GM12891 (cell line): Measurements from ENCODE around the gene RRAGD.

Experiments
- DNase-seq: peaks from one replicate; pipeline ENCODE4 v3.0.0; 2011; ENCODE audit warnings: low spot score; ENCODE audit not compliant: insufficient read length
- FAIRE-seq: peaks from 2 replicates; lab custom pipeline; 2011; peaks lifted over from hg19 to GRCh38; lab: Jason Lieb, UNC
- PAX5 ChIP-seq: IDR thresholded peaks from 2 replicates; pipeline ENCODE4 v1.6.1; 2011; ENCODE audit warnings: low read length, moderate library complexity, mild to moderate bottlenecking; ENCODE audit not compliant: insufficient read depth, severe bottlenecking
- POLR2A ChIP-seq: IDR thresholded peaks from 2 replicates; pipeline ENCODE4 v1.6.1; 2011; ENCODE audit warnings: low read depth, low read length, control low read depth
- POLR2AphosphoS5 ChIP-seq: IDR thresholded peaks from 2 replicates; pipeline ENCODE4 v1.6.1; 2011; ENCODE audit warnings: low read depth, low read length, control low read depth
- POU2F2 ChIP-seq: IDR thresholded peaks from 2 replicates; pipeline ENCODE4 v1.6.1; 2011; ENCODE audit warnings: low read depth, mild to moderate bottlenecking, control low read depth, low read length, moderate library complexity
- SPI1 ChIP-seq: IDR thresholded peaks from 2 replicates; pipeline ENCODE4 v1.6.1; 2011; ENCODE audit warnings: low read depth, low read length, control low read depth
- TAF1 ChIP-seq: IDR thresholded peaks from 2 replicates; pipeline ENCODE4 v1.6.1; 2011; ENCODE audit warnings: low read depth, low read length, control low read depth

RRAGD gene

GRCh38 chr6:89438248-89438647, 26.2 kb upstream of the RRAGD start:
- no peak for TF ChIP-seq POLR2AphosphoS5
- no peak for TF ChIP-seq SPI1
- no peak for TF ChIP-seq POLR2A
- no peak for TF ChIP-seq PAX5
- no peak for TF ChIP-seq TAF1
- DNase-seq (no peak), FAIRE-seq (no peak)

DNA sequence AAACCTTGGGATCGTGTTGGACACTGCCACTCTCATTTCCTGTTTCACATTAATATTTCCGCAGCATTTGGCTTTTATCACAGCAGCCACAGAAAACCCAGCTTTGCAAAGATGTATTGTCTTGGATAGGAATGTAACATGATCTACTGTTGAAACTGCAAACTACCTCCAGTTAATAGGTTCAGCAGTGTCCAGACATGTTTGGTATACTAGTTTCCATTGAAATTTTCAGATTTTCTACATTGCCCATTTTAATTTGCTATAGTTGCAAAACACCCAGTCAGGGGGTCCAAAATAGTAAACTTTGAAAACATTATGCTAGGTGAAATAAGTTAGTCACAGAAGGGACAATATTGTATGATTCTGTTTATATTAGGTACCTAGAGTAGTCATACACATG, 24.2 kb upstream of the RRAGD start:
- DNase-seq (no peak), FAIRE-seq (no peak)
- no peak for TF ChIP-seq SPI1
- TF ChIP-seq POLR2AphosphoS5, result no peak
- no peak for TF ChIP-seq POLR2A
- TF ChIP-seq POU2F2, result no peak
- no peak for TF ChIP-seq PAX5
- no peak for TF ChIP-seq TAF1

DNA sequence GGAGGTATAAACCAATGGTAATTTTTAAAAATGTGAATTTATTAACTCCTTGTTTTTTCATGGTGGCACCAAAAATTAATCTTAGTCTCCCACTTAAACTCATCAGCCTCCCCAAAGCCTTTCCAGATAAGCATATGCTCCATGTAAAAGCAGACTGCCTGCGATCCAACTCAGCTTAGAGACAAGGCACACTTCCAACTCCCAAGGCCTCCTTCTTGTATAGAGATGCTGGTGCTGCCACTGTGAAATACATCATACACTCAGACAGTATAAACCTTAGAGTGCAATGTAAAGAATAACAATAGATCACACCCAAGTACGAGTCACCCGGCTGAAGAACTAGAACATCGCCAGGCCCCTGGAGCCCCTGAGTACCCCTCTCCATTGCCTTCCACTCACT, 22.9 kb upstream of the RRAGD start:
- DNase-seq (no peak), FAIRE-seq (no peak)
- TF ChIP-seq POU2F2 (no peak), POLR2AphosphoS5 (no peak), POLR2A (no peak), TAF1 (no peak), PAX5 (no peak), SPI1 (no peak)

DNA sequence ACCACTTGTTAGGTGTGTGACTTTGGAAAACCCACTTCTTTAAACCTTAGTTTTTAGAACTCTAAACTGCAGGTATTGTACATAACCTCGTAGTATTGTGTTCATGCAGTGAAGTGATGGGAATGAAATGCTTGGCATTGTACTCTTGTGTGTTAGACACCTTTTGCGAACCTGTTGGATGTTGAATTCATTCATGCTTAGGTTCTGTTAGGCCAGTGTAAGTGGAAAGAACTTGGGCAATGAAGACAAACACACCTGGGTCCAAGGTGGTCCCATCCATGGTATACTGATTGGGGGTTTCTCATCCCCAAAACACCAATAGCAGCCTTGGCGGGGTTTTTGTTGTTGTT, 22.1 kb upstream of the RRAGD start:
- no peak for DNase-seq
- FAIRE-seq, result peak; percentile 28
- TF ChIP-seq POLR2A (no peak), POU2F2 (no peak), TAF1 (no peak), SPI1 (no peak)

- FAIRE-seq (peak; percentile 87), DNase-seq (peak; percentile 36)
Observed at GRCh38 chr6:89433252-89434149, 21.4 kb upstream of the RRAGD start.

GRCh38 chr6:89432875-89433251, 20.8 kb upstream of the RRAGD start, which contains the start of gene ANKRD6:
Gene ANKRD6 (plus strand): TSS chr6:89433152. CDS start chr6:89566977, 133,825 bp downstream.
- peak; percentile 80 for DNase-seq
- no peak for TF ChIP-seq TAF1
- TF ChIP-seq PAX5, result no peak
- no peak for TF ChIP-seq POLR2AphosphoS5
- no peak for TF ChIP-seq POU2F2
- TF ChIP-seq SPI1, result no peak
- no peak for TF ChIP-seq POLR2A
- peak; percentile 97 for FAIRE-seq

More at GRCh38 chr6:89433252-89434149, 21.4 kb upstream of the RRAGD start:
- TF ChIP-seq SPI1 (peak; percentile 59), PAX5 (no peak)

DNA sequence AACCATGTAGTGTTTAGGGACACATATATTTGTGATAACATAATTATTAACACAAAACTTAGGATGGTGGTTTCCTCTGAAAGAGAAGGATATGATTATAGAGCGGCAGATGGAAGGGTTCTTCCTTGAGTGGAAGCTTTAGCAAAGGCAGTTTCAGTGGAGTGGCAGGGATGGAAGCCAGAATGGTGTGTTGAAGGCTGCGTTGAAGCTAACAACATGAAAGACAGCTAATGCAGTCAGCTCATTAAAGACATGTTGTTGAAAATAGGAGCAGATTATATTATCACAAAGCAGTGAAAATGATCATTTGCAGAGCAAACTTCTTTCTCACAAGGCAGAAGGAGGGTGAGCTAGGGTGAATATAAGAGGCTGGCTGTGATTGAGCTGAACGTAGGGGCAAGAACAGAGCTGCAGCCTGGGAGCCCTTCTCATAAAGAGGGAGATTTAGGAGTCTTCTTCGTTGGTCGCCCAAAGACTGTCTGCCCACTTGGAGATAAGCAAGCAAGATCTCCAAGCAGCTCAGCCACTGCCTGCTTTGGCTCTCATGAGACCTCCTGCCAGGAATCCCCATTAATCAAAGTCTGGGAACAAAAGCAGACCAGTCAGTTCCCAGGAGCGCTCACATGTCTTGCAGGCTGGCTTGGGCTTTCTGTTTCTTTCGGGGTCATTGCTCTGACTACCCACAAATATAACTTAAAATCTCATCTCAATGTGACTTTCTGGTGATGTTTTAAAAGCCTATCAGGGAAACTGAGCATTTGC, 18.3 kb upstream of the RRAGD start:
- no peak for FAIRE-seq
- no peak for DNase-seq
- TF ChIP-seq POU2F2 (no peak), POLR2A (no peak), POLR2AphosphoS5 (no peak), PAX5 (no peak), SPI1 (no peak), TAF1 (no peak)

GRCh38 chr6:89416796-89417195, 4.7 kb upstream of the RRAGD start:
- TF ChIP-seq PAX5 (no peak), POLR2A (no peak), TAF1 (no peak), SPI1 (no peak), POLR2AphosphoS5 (no peak), POU2F2 (no peak)
- DNase-seq, result no peak
- no peak for FAIRE-seq

- DNase-seq, result no peak
- no peak for FAIRE-seq
- TF ChIP-seq PAX5 (no peak), POLR2A (no peak), POU2F2 (no peak), TAF1 (no peak), POLR2AphosphoS5 (no peak), SPI1 (no peak)
Observed at GRCh38 chr6:89415185-89415584, 3.1 kb upstream of the RRAGD start.
